Lower leg skin (tissue), 4 donors: ENCODE measurements around the gene RBM47. TPM values are rescaled to one million over a fixed set of nuclear protein-coding genes. Genes with fewer than 3 reads are reported as not detected.

Source experiments
- DNase-seq, 2 donors: peaks; one replicate each; pipeline ENCODE4 v3.0.0-alpha.2; 2019; ENCODE audit warnings: low spot score in 2 of 2
- H3K4me3 ChIP-seq: fragments of 200-600 bp; sonication (generic); 2 replicates; pipeline ENCODE4 v1.5.1; 2017; ENCODE audit warnings: mild to moderate bottlenecking, low read depth; ENCODE audit not compliant: poor library complexity, severe bottlenecking
- CTCF ChIP-seq, 3 donors: fragments of 450-650 bp; IDR thresholded peaks; one replicate each; pipeline ENCODE4 v1.5.1; 2016; ENCODE audit warnings: antibody characterized with exemption in 3 of 3, mild to moderate bottlenecking in 3 of 3, moderate library complexity in 2 of 3
- POLR2A ChIP-seq, 2 donors: fragments of 450-650 bp; IDR thresholded peaks; one replicate each; pipeline ENCODE4 v1.6.1; 2016 to 2017; ENCODE audit warnings: antibody characterized with exemption in 2 of 2, mild to moderate bottlenecking in 1 of 2, moderate library complexity in 1 of 2
- WGBS, 2 donors: methylation state at CpG; one replicate each; pipeline ENCODE4 v1.1.5; 2018; 5-methylcytosine and 5-hydroxymethylcytosine counted together
- intact Hi-C: fragments of 100-400 bp; cut with DNase I; formaldehyde crosslinking; loops from one replicate; pipeline ENCODE4 v1.15.0; 2023; ENCODE audit warnings: low total_unique reads
- total RNA-seq, 4 donors: library from RNA; depleted of rRNA; stranded (reverse); fragments of >200 nt; gene quantifications; one replicate each; pipeline ENCODE4 v1.1.0, GENCODE V29; 2016

Gene RBM47
- total RNA-seq, 4 donors from 2014 or later: 38.4 to 73.8 (median 46.9) TPM

- intact Hi-C loops: no loop called here
- no peak for TF ChIP-seq POLR2A (IDR thresholded peaks at IDR 0.05)
- TF ChIP-seq CTCF (IDR thresholded peaks at IDR 0.05): no peak
- WGBS, 2 donors: 83% methylated on average over 1 of the region's 1 CpG
- DNase-seq: no peak
- H3K4me3 ChIP-seq: no peak overlapping the region
These were observed 16.2 kb downstream of the RBM47 start for GRCh38 chr4:40613456-40613855.

- H3K4me3 ChIP-seq: no peak overlapping the region
- TF ChIP-seq POLR2A (IDR thresholded peaks at IDR 0.05) (no peak), CTCF (IDR thresholded peaks at IDR 0.05) (no peak)
- no peak for DNase-seq
- 81 to 87% methylated on average over 2 of the region's 2 CpGs for WGBS, 2 donors
- intact Hi-C loops: no loop called here
These were observed 16.8 kb downstream of the RBM47 start for GRCh38 chr4:40612831-40613230.

- no peak for DNase-seq
- 87 to 88% methylated on average over 4 of the region's 4 CpGs for WGBS, 2 donors
- H3K4me3 ChIP-seq: no peak overlapping the region
- intact Hi-C loops: no loop called here
- TF ChIP-seq POLR2A (IDR thresholded peaks at IDR 0.05): no peak
- no peak for TF ChIP-seq CTCF (IDR thresholded peaks at IDR 0.05)
These were observed 17.4 kb downstream of the RBM47 start for GRCh38 chr4:40612283-40612682.

GRCh38 chr4:40608628-40609027, 21.0 kb downstream of the RBM47 start:
- no peak for DNase-seq
- TF ChIP-seq POLR2A (IDR thresholded peaks at IDR 0.05) (no peak), CTCF (IDR thresholded peaks at IDR 0.05) (no peak)
- WGBS, 2 donors: 63 to 76% methylated on average over 2 of the region's 2 CpGs
- no peak overlapping the region for H3K4me3 ChIP-seq
- intact Hi-C loops: no loop called here

GRCh38 chr4:40607221-40607620, 22.4 kb downstream of the RBM47 start:
- 86 to 95% methylated on average over 3 of the region's 3 CpGs for WGBS, 2 donors
- no peak for TF ChIP-seq POLR2A (IDR thresholded peaks at IDR 0.05)
- no peak for TF ChIP-seq CTCF (IDR thresholded peaks at IDR 0.05)

GRCh38 chr4:40606239-40606767, 23.4 kb downstream of the RBM47 start:
- no peak for DNase-seq
- WGBS, 2 donors: 69 to 78% methylated on average over 6 of the region's 6 CpGs
- no peak overlapping the region for H3K4me3 ChIP-seq
- intact Hi-C loops: no loop called here
- TF ChIP-seq CTCF (IDR thresholded peaks at IDR 0.05): no peak
- TF ChIP-seq POLR2A (IDR thresholded peaks at IDR 0.05): no peak

More at GRCh38 chr4:40607221-40607620, 22.4 kb downstream of the RBM47 start:
- H3K4me3 ChIP-seq: no peak overlapping the region
- intact Hi-C loops: no loop called here
- DNase-seq: no peak
